Measurements from ENCODE around the gene TCEA3. TPM values are rescaled to one million over a fixed set of nuclear protein-coding genes. Genes with fewer than 3 reads are reported as not detected.
"Not testable (repeated sequence)": the region's sequence is repeated elsewhere in the genome, so short reads cannot be mapped to it uniquely, and the experiment has no call there.

TCEA3 gene
- total and polyA plus RNA-seq, 7 experiments from 2014 or later, result 20.2 to 59.2 (median 49.3) TPM

GRCh38 chr1:23385119-23385621, 39.4 kb downstream of the TCEA3 start:
- no peaks in the 10 kb centered on the region for H3K9me3 ChIP-seq (ENCODE audit: control insufficient read depth in 2 of 3, low read length in 3 of 3)
- no peak for DNase-seq
- H3K4me3 Mint-ChIP-seq, result no peak overlapping the region
- no peaks in the 10 kb centered on the region for H3K27me3 ChIP-seq (ENCODE audit: control insufficient read depth in 2 of 2, insufficient read depth in 2 of 2, low read length in 2 of 2)
- H3K4me1 Mint-ChIP-seq, result peaks cover 0 to 4% (median 0%) of the 10 kb centered on the region in 7 donors
- CTCF ChIA-PET, result interaction anchor here (0.6 kb wide), 1 partner anchor 40 kb away, joined by 5 read pairs; no protein-coding TSS in a partner anchor
- H3K36me3 ChIP-seq (ENCODE audit: control insufficient read depth in 2 of 3, insufficient read depth in 3 of 3, low read length in 3 of 3), result peaks cover 0 to 52% (median 0%) of the 10 kb centered on the region in 3 experiments
- ATAC-seq, result no peak
- H3K27me3 Mint-ChIP-seq, result no peaks in the 10 kb centered on the region
- no peak overlapping the region for H3K27ac Mint-ChIP-seq
- H3K27ac ChIP-seq (ENCODE audit: low read depth, low read length), result no peak overlapping the region
- intact Hi-C loops (cut with micrococcal nuclease), result no loop called here
- POLR2A ChIA-PET, result interaction anchor here (0.6 kb wide), 1 partner anchor 44 kb away, joined by 3 read pairs; no protein-coding TSS in a partner anchor
- no peaks in the 10 kb centered on the region for H3K9me3 Mint-ChIP-seq
- no peak overlapping the region for H3K4me3 ChIP-seq (ENCODE audit: low read length)
- no peaks in the 10 kb centered on the region for H3K4me1 ChIP-seq (ENCODE audit: control insufficient read depth in 2 of 2, insufficient read depth in 2 of 2, low read length in 2 of 2)
- H3K36me3 Mint-ChIP-seq, result peaks cover 0 to 28% (median 7%) of the 10 kb centered on the region in 5 donors

- Mint-ChIP-seq H3K36me3 (peaks cover 0 to 28% (median 7%) of the 10 kb centered on the region in 5 donors), H3K27ac (peak overlapping the region in 2 of 9 donors; percentile 45 to 82), H3K27me3 (no peaks in the 10 kb centered on the region), H3K4me1 (peaks cover 0 to 4% (median 0%) of the 10 kb centered on the region in 7 donors), H3K4me3 (no peak overlapping the region), H3K9me3 (no peaks in the 10 kb centered on the region)
- no peak overlapping the region for H3K4me3 ChIP-seq (ENCODE audit: low read length)
- H3K4me1 ChIP-seq (ENCODE audit: control insufficient read depth in 2 of 2, insufficient read depth in 2 of 2, low read length in 2 of 2), result no peaks in the 10 kb centered on the region
- H3K27me3 ChIP-seq (ENCODE audit: control insufficient read depth in 2 of 2, insufficient read depth in 2 of 2, low read length in 2 of 2), result no peaks in the 10 kb centered on the region
- no peak for DNase-seq
- H3K36me3 ChIP-seq (ENCODE audit: control insufficient read depth in 2 of 3, insufficient read depth in 3 of 3, low read length in 3 of 3), result peaks cover 0 to 52% (median 0%) of the 10 kb centered on the region in 3 experiments
- intact Hi-C loops (cut with micrococcal nuclease), result loop anchor here in 1 of 2 donors (5.0 kb wide), 1 partner anchor 42 kb away; the partner anchor contains the start of gene HNRNPR
- ChIA-PET CTCF (no interaction called here), POLR2A (interaction anchor here (0.6 kb wide), 2 partner anchors 43 to 265 kb away, joined by 3 to 4 read pairs; no protein-coding TSS in a partner anchor)
- H3K9me3 ChIP-seq (ENCODE audit: control insufficient read depth in 2 of 3, low read length in 3 of 3), result no peaks in the 10 kb centered on the region
- ATAC-seq, result no peak
- H3K27ac ChIP-seq (ENCODE audit: low read depth, low read length), result no peak overlapping the region
These were observed 40.1 kb downstream of the TCEA3 start for GRCh38 chr1:23384312-23385058.

GRCh38 chr1:23383577-23384311, 40.8 kb downstream of the TCEA3 start:
- H3K27ac Mint-ChIP-seq, result peak overlapping the region in 2 of 9 donors; percentile 45 to 82
- POLR2A ChIA-PET, result interaction anchor here (0.6 kb wide), 1 partner anchor 264 kb away, joined by 4 read pairs; no protein-coding TSS in a partner anchor

GRCh38 chr1:23381233-23381885, 43.2 kb downstream of the TCEA3 start:
- H3K4me3 Mint-ChIP-seq, result no peak overlapping the region
- no peak for ATAC-seq
- CTCF ChIA-PET, result no interaction called here
- Histone ChIP-seq H3K27me3 (ENCODE audit: control insufficient read depth in 2 of 2, insufficient read depth in 2 of 2, low read length in 2 of 2) (no peaks in the 10 kb centered on the region), H3K36me3 (ENCODE audit: control insufficient read depth in 2 of 3, insufficient read depth in 3 of 3, low read length in 3 of 3) (peaks cover 0 to 44% (median 0%) of the 10 kb centered on the region in 3 experiments), H3K27ac (ENCODE audit: low read depth, low read length) (no peak overlapping the region), H3K4me1 (ENCODE audit: control insufficient read depth in 2 of 2, insufficient read depth in 2 of 2, low read length in 2 of 2) (no peaks in the 10 kb centered on the region), H3K4me3 (ENCODE audit: low read length) (no peak overlapping the region), H3K9me3 (ENCODE audit: control insufficient read depth in 2 of 3, low read length in 3 of 3) (no peaks in the 10 kb centered on the region)
- H3K4me1 Mint-ChIP-seq, result peaks cover 0 to 2% (median 0%) of the 10 kb centered on the region in 7 donors
- no peaks in the 10 kb centered on the region for H3K9me3 Mint-ChIP-seq
- peak overlapping the region in 4 of 9 donors; percentile 25 to 64 (median 36) for H3K27ac Mint-ChIP-seq
- POLR2A ChIA-PET, result no interaction called here
- H3K36me3 Mint-ChIP-seq, result peaks cover 0 to 23% (median 7%) of the 10 kb centered on the region in 5 donors
- no peaks in the 10 kb centered on the region for H3K27me3 Mint-ChIP-seq
- DNase-seq, result no peak
- intact Hi-C loops (cut with micrococcal nuclease), result loop anchor here in 1 of 2 donors (5.0 kb wide), 1 partner anchor 39 kb away; the partner anchor contains the start of gene HNRNPR

More at GRCh38 chr1:23383577-23384311, 40.8 kb downstream of the TCEA3 start:
- Mint-ChIP-seq H3K27me3 (no peaks in the 10 kb centered on the region), H3K9me3 (no peaks in the 10 kb centered on the region), H3K4me3 (no peak overlapping the region), H3K4me1 (peaks cover 0 to 4% (median 0%) of the 10 kb centered on the region in 7 donors), H3K36me3 (peaks cover 0 to 28% (median 7%) of the 10 kb centered on the region in 5 donors)
- Histone ChIP-seq H3K27me3 (ENCODE audit: control insufficient read depth in 2 of 2, insufficient read depth in 2 of 2, low read length in 2 of 2) (no peaks in the 10 kb centered on the region), H3K4me3 (ENCODE audit: low read length) (no peak overlapping the region), H3K27ac (ENCODE audit: low read depth, low read length) (no peak overlapping the region), H3K36me3 (ENCODE audit: control insufficient read depth in 2 of 3, insufficient read depth in 3 of 3, low read length in 3 of 3) (peaks cover 0 to 52% (median 0%) of the 10 kb centered on the region in 3 experiments), H3K9me3 (ENCODE audit: control insufficient read depth in 2 of 3, low read length in 3 of 3) (no peaks in the 10 kb centered on the region), H3K4me1 (ENCODE audit: control insufficient read depth in 2 of 2, insufficient read depth in 2 of 2, low read length in 2 of 2) (no peaks in the 10 kb centered on the region)
- CTCF ChIA-PET, result no interaction called here
- ATAC-seq (no peak), DNase-seq (no peak)
- intact Hi-C loops (cut with micrococcal nuclease), result loop anchor here in 1 of 2 donors (5.0 kb wide), 1 partner anchor 41 kb away; the partner anchor contains the start of gene HNRNPR

- ChIA-PET CTCF (no interaction called here), POLR2A (no interaction called here)
- ATAC-seq, result no peak
- no peak for DNase-seq
- Histone ChIP-seq H3K4me3 (ENCODE audit: low read length) (no peak overlapping the region), H3K9me3 (ENCODE audit: control insufficient read depth in 2 of 3, low read length in 3 of 3) (no peaks in the 10 kb centered on the region), H3K4me1 (ENCODE audit: control insufficient read depth in 2 of 2, insufficient read depth in 2 of 2, low read length in 2 of 2) (no peaks in the 10 kb centered on the region), H3K27me3 (ENCODE audit: control insufficient read depth in 2 of 2, insufficient read depth in 2 of 2, low read length in 2 of 2) (no peaks in the 10 kb centered on the region), H3K36me3 (ENCODE audit: control insufficient read depth in 2 of 3, insufficient read depth in 3 of 3, low read length in 3 of 3) (peaks cover 0 to 40% (median 0%) of the 10 kb centered on the region in 3 experiments), H3K27ac (ENCODE audit: low read depth, low read length) (no peak overlapping the region)
- no peaks in the 10 kb centered on the region for H3K9me3 Mint-ChIP-seq
- peak overlapping the region in 2 of 9 donors; percentile 29 to 45 for H3K27ac Mint-ChIP-seq
- no peak overlapping the region for H3K4me3 Mint-ChIP-seq
- no peaks in the 10 kb centered on the region for H3K27me3 Mint-ChIP-seq
- peaks cover 0 to 2% (median 0%) of the 10 kb centered on the region in 7 donors for H3K4me1 Mint-ChIP-seq
- H3K36me3 Mint-ChIP-seq, result peaks cover 0 to 23% (median 7%) of the 10 kb centered on the region in 5 donors
- intact Hi-C loops (cut with micrococcal nuclease), result loop anchor here in 1 of 2 donors (5.0 kb wide), 1 partner anchor 38 kb away; the partner anchor contains the start of gene HNRNPR
These were observed 43.8 kb downstream of the TCEA3 start for GRCh38 chr1:23380719-23381118.

- Mint-ChIP-seq H3K36me3 (peaks cover 0 to 23% (median 7%) of the 10 kb centered on the region in 5 donors), H3K27ac (peak overlapping the region in 1 of 9 donors; percentile 71)
- CTCF ChIA-PET; H3K4me1 ChIP-seq (ENCODE audit: control insufficient read depth in 2 of 2, insufficient read depth in 2 of 2, low read length in 2 of 2); H3K4me1 Mint-ChIP-seq; H3K9me3 Mint-ChIP-seq; H3K27me3 ChIP-seq (ENCODE audit: control insufficient read depth in 2 of 2, insufficient read depth in 2 of 2, low read length in 2 of 2); H3K27ac ChIP-seq (ENCODE audit: low read depth, low read length); H3K27me3 Mint-ChIP-seq; POLR2A ChIA-PET; ATAC-seq; H3K9me3 ChIP-seq (ENCODE audit: control insufficient read depth in 2 of 3, low read length in 3 of 3); H3K4me3 Mint-ChIP-seq; H3K4me3 ChIP-seq (ENCODE audit: low read length); DNase-seq: not testable (repeated sequence)
- peaks cover 0 to 35% (median 0%) of the 10 kb centered on the region in 3 experiments for H3K36me3 ChIP-seq (ENCODE audit: control insufficient read depth in 2 of 3, insufficient read depth in 3 of 3, low read length in 3 of 3)
- intact Hi-C loops (cut with micrococcal nuclease), result loop anchor here in 1 of 2 donors (5.0 kb wide), 1 partner anchor 38 kb away; the partner anchor contains the start of gene HNRNPR
These were observed 44.3 kb downstream of the TCEA3 start for GRCh38 chr1:23380236-23380635.
